GM20000 (cell line): ENCODE data around the gene COL6A1.

ENCODE experiments used
- DNase-seq: peaks from one replicate; pipeline ENCODE4 v3.0.0; 2012; ENCODE audit warnings: low spot score
- CTCF ChIP-seq: IDR thresholded peaks from 2 replicates; pipeline ENCODE4 v1.5.1; 2012; ENCODE audit warnings: mild to moderate bottlenecking, control low read depth; ENCODE audit errors: extremely low read depth, missing control alignments

COL6A1 gene

GRCh38 chr21:46049890-46050667 lies 68.5 kb downstream of the COL6A1 start:
- no peak for DNase-seq
- no peak for TF ChIP-seq CTCF

- no peak for TF ChIP-seq CTCF
- no peak for DNase-seq
Observed at GRCh38 chr21:46050668-46051378, 69.3 kb downstream of the COL6A1 start.

- TF ChIP-seq CTCF, result no peak
- no peak for DNase-seq
Observed at GRCh38 chr21:46051379-46051770, 69.8 kb downstream of the COL6A1 start.

GRCh38 chr21:46051821-46052675 lies 70.5 kb downstream of the COL6A1 start:
- DNase-seq, result no peak
- TF ChIP-seq CTCF, result no peak

- no peak for TF ChIP-seq CTCF
- no peak for DNase-seq
Observed at GRCh38 chr21:46052703-46053651, 71.4 kb downstream of the COL6A1 start.

GRCh38 chr21:46054031-46054430 lies 72.5 kb downstream of the COL6A1 start:
- no peak for TF ChIP-seq CTCF
- no peak for DNase-seq
